Measurements from ENCODE around the gene CEBPZ.

DNA sequence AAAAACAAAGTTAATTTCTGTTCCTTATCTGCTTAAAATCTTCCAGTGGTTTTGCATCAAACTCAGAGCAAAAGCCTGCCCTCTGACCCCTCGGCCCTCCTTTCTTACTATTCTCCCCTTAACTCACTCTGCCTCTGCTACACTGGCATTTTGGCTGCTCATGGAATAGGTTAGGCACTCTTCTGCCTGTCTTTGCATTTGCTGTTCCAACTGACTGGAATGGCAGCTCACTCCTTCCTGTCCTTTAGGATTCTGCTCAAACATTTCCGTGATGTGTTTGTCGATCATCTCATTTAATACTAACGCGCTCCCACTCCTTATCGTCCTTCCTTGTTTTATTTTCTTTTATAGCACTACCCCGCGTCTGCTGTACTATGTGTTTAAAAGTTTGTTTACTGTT is 815 bp downstream of the CEBPZ start:
- TF ChIP-seq POLR2A (IDR thresholded peaks at IDR 0.05; ENCODE audit: low read length) (no peak), GATA1 (IDR thresholded peaks at IDR 0.05; ENCODE audit: low read depth, low read length) (no peak)
